Stimulated activated CD8-positive, alpha-beta memory T cell treated with anti-CD3 and anti-CD28 coated beads, Interleukin-15, amount 100 ng/mL, for 1 hour (primary cell): Measurements from ENCODE around the gene ZNF492.
"Not testable (repeated sequence)": the region's sequence is repeated elsewhere in the genome, so short reads cannot be mapped to it uniquely, and the experiment has no call there.

Experiments
- DNase-seq: peaks from one replicate; pipeline ENCODE4 v3.0.0-alpha.2; 2020; ENCODE audit warnings: low read depth

Gene ZNF492

GRCh38 chr19:22633706-22634449, at the start of gene ZNF492:
ZNF492 (plus strand) TSS chr19:22634324; CDS start chr19:22653400, 19,076 bp downstream.
- DNase-seq, result peak; percentile 61

- no peak for DNase-seq
Measured at GRCh38 chr19:22595422-22595821, 38.7 kb upstream of the ZNF492 start.

GRCh38 chr19:22595918-22596341, 38.2 kb upstream of the ZNF492 start:
- no peak for DNase-seq

DNA sequence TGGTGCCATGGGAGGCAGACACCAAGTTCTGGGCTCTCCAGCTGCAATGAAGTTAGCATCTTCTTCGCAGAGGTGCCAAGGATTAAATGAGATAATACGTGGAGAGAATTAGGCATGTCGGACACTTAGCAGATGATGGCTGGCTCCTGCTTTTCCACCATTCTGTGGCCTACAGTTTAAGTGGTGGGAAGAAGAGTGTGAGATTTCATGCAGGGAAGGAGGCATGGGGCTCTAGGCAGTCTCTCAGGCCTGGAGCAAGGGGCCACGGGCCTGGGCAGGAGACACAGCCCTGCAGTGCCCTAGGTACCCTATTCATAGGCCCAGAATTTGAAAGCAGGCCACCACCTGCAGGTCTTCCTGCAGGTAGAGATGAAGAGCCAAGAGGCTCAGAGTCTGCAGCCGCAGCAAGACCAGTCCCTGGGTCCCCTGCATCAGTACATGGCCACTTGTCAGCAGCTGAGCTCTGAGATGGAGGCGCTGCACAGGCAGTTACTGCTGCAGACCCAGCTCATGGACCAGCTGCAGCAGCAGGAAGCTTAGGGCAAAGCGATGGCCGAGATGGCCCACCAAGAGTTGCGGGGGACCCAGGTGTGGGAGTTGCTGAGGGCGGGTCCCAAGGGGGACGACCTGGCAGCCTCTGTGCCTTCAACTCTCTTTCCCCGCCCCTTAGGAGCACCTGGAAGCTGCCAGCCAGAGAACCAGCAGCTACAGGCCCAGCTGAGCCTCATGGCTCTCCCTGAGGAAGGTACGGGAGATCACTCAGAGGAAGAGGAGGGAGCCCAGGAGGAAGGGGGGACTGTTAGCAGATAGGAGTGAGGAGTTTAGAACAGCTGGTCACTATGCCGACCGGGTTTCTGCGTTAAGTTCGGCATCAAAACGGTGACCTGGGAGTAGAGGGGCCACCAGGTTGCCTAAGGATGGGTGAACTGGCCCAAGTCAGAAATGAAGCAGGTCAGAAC, 33.2 kb upstream of the ZNF492 start:
- DNase-seq, result no peak

DNA sequence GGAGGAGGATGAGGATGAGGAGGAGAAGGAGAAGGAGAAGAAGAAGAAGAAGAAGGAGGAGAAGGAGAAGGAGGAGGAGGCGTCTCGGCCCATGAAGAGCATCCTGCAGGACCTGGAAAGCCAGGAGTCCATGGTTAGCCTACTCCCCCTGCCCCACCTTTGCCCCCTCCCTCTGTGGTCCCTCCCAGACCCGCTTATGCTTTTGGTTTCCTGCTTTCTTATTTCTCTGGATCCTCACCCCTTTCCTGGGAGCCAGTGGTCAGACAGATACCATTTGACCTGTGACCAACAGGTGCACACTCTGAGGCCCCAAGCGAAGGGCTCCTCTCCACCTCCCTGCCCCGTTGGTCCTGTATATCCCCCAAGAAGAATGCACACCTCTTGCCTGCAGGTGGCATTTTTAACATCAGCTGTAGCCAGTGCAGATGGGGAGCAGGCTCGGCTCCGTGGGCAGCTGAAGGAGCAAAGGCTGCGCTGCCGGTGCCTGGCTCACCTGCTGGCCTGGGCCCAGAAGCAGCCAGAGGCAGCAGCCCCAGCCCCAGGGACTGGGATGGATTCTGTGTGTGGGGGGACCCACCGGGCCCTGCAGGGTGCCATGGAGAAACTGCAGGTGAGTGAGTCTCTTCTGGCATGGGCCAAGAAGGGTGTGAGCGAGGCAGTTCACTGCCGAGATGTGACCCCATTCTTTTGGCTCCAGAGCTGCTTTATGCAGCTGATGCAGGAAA, 32.1 kb upstream of the ZNF492 start:
- no peak for DNase-seq

DNA sequence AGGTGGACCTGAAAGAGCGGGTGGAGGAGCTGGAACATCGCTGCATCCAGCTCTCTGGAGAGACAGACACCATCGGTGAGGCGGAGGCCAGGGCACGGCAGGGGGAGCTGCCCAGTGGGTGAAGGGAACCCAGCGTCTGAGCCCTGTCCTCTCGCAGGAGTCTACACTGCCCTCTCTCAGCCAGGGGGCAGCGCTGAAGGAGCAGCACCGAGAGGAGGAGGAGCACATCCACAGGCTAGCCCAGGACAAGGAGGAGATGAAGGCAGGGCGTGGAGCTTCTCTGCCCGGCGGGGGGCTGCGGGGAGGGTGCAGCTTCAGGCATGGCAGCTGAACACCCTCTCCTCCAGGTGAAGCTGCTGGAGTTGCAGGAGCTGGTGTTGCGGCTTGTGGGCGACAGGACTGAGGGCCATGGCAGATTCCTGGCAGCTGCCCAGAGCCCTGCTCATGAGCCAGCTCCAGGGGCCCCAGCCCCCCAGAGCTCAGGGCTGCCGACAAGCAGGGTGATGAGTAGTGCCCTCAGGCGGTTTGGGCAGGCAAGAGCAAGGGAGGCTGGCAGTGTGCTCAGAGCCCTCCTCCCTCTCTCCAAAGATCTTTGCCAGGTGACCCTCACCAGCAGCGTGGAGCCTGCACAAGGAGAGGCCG, 31.4 kb upstream of the ZNF492 start:
- DNase-seq, result no peak

- DNase-seq, result no peak
Measured at GRCh38 chr19:22603518-22604440, 30.3 kb upstream of the ZNF492 start.

- DNase-seq, result no peak
Measured at GRCh38 chr19:22604571-22605274, 29.4 kb upstream of the ZNF492 start.

DNA sequence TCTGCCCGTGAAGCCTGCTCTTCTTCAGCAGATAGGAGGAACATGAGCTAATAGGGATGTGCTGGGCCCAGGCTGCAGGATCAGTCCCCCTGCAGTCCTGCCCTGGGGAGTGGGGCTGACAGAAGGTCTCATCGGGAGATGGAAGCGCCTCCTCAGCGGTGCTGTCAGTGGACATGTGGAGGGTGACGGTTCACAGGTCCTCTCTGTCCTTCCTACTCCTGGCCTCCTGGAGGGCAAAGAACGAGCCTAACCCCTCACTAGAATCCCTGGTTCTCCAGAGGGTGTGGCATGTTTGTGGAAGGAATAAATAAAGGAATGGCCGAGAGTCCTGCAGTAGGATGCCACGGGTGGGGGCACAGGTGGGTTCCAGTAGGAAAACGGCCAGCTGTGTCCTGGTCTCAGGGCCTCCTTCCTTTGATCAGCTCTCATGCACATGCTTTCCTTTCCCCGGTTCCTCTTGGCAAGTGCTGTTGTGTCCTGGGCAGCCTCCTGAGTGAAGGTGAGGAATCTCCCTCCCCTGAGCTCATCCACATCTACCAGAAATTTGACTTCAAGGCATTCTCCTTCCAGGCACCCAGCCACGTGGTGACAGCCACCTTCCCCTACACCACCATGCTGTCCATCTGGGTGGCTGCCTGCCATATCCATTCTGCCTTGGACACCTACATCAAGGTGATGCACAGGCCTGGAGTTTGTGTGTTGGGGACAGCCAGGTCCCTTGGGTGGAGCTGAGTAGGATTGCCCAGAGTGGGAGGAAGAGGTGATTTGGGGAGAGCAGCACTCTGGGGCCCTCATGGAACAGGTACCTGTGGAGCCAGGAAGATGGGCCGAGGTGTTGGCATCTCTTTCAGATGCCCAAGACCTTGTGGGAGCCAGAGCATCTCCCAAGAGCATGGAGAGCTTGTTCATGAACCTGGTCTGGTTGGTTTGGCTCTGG, 28.6 kb upstream of the ZNF492 start:
- DNase-seq, result no peak

DNA sequence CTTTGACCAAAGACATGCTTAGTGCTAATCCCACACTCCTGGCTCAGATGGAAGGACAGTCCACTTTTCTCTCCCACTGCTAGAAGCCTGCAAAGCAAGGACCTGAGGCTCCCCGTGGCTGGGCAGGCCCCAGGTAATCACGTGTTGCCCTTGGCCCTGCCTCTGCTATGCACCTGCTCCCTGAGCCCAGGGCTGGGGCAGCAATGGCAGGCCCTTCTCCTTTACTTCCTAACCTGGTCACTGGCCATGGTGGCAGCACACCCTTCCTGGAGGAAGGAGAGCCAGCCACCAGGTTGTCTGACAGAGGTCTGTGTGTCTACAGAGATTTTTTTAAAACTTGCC, 27.9 kb upstream of the ZNF492 start:
- no peak for DNase-seq

- DNase-seq, result no peak
Measured at GRCh38 chr19:22606954-22607652, 27.0 kb upstream of the ZNF492 start.

GRCh38 chr19:22607653-22608430, 26.3 kb upstream of the ZNF492 start:
- no peak for DNase-seq

GRCh38 chr19:22608441-22608840, 25.7 kb upstream of the ZNF492 start:
- no peak for DNase-seq

DNA sequence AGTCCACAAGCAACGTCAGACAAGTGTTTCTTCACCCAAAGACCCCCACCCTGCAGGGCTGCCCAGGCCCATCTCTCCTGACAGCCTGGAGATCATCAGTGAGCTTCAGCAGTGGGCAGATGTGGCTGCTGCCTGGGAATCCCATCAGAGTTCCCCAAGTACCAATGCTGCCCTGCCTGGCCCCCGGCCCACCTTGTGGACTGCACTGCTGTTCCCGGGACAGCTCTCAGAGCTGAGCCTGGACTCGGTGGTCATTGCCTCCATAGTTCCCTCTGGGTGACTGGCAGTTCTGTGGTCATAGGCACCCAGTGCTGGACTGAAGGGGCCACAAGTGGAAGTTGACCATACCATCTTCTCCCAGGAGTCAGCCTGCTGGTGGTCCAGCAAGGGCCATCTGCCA, 24.5 kb upstream of the ZNF492 start:
- DNase-seq, result no peak

DNA sequence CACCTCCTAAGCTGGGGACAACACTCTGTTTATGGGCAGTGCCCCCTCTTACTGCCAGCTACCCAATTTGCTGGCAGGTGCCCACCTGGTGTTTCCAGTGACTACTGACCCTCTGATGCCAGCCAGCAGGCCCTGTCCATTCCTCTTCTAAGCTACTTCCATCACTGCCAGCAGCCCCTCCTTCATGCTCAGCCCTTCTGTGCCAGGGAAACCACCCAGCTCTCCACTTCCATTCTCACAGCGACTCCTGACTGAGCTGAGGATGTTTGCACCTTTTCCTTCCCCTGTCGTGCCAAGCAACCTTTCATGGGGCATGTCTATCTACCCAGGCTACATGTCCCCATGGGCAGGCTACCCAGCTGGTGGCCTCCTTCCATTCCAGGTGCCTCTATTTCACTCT, 24.0 kb upstream of the ZNF492 start:
- no peak for DNase-seq

GRCh38 chr19:22612316-22612715, 21.8 kb upstream of the ZNF492 start:
- no peak for DNase-seq

DNA sequence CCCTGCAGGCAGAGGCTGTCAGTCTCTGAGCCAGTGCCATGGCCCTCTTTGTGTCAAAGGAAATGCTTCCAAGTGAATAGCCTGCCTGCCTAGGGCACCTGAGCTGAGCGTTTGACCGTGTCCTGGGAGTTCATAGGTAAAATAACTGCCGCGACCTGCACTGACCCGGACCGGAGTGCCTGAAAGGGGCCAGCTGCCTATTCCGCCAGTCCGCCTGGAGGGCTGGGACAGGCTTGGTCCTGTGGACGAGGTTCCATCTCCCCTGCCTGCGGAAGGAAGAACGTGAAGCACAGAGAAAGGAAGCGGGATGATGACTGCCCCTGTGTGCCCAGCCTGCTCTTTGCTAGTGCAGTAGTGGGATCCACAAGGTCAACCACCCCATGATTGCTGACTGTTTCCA, 17.5 kb upstream of the ZNF492 start:
- no peak for DNase-seq

- DNase-seq, result not testable (repeated sequence)
Measured at GRCh38 chr19:22617181-22617580, 16.9 kb upstream of the ZNF492 start.
